GM10847 (cell line): ENCODE results near the gene BCAR3.

Source experiments
- POLR2A ChIP-seq: IDR thresholded peaks from 2 replicates; pipeline ENCODE4 v1.6.1; 2011; ENCODE audit not compliant: insufficient read length; ENCODE audit errors: extremely low read depth

Gene BCAR3

DNA sequence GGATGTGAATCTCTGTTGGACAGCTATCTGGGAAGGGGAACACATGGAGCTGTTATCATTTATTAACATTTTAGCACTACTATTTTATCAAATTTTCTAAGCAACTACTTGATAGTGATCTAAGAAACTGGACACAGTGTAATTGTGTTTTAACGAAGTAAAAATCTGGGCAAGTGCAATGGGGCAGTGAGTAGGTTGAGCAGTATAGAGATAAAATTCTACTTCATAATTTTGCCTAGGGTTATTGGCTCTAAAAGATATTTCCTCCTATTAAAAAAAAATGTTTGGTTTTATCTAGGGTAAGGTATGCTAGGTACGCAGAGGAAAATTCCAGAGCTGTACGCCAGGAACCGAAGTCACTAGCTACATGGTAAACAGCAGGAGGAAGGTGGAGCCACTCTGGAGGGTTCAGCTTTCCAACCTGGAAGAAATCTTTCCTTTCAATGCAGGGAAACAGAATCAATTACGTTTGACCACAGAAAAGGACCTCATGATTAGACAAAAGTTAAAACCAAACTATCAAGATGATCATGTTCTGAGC is 43.3 kb downstream of the BCAR3 start:
- TF ChIP-seq POLR2A = no peak

DNA sequence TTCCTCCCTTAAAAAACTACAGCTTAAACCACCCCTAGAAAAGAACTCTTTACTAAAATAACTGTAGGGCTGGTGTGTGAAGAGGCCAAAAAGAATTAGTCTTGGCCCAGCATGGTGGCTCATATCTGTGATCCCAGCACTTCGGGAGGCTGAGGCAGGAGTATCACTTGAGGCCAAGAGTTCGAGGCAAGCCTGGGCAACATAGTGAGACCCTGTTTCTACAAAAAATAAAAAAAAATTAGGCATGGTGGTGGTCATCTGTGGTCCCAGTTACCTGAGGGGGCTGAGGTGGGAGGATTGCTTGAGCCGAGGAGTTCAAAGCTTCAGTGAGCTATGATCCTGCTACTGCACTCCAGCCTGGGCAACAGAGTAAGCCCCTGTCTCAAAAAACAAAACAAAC is 44.9 kb downstream of the BCAR3 start:
- no peak for TF ChIP-seq POLR2A

- no peak for TF ChIP-seq POLR2A
Observed at GRCh38 chr1:93635614-93636543, 45.8 kb downstream of the BCAR3 start.

GRCh38 chr1:93633313-93633712 is 48.3 kb downstream of the BCAR3 start:
- TF ChIP-seq POLR2A = no peak

DNA sequence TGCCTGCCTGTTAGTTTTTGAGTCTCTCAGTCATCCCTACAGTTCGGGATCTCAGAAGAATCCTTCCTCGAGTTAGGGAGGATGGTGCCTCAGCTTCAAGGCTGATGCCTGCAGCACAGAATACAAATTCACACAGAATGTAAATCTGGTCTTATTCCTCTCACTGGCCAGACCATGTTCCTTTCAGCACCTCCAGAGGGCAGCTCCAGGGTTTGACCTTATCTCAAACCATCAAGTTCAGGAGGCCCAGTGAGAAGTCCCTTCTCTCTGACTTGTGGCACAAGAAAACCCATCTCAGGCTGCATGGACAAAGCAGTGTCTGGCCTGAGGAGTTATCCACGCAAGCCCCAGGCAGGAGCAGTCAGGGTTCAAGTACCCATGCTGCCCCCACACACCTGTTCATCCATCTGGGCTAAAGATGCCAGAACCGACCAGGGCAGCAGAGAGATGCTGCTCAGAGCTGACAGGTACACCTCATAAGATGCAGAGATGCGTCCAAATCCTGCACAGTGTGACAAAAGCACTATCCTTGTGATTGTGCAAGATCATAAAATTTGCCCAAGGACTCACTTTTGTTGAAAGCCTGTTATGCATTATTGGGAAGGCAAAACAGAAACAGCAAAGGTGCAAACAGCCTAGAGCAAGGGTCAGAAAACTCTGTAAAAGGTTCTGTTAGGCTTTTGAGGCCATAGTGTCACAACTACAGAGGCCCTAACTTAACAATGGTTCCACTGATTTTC is 49.8 kb downstream of the BCAR3 start:
- TF ChIP-seq POLR2A = no peak

DNA sequence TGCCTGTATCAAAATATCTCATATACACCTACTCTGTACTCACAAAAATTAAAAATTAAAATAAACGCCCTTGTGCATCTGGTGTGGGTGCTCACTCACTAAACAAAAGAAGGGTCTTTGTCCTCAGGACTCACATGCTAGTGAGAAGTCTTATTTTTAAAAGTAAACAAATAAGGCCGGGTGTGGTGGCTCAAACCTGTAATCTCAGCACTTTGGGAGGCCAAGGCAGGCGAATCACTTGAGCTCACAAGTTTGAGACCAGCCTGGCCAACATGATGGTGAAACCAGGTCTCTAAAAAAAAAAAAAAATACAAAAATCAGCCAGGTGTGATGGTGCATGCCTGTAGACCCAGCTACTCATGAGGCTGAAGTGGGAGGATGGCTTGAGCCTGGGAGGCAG is 51.5 kb downstream of the BCAR3 start:
- TF ChIP-seq POLR2A = no peak

DNA sequence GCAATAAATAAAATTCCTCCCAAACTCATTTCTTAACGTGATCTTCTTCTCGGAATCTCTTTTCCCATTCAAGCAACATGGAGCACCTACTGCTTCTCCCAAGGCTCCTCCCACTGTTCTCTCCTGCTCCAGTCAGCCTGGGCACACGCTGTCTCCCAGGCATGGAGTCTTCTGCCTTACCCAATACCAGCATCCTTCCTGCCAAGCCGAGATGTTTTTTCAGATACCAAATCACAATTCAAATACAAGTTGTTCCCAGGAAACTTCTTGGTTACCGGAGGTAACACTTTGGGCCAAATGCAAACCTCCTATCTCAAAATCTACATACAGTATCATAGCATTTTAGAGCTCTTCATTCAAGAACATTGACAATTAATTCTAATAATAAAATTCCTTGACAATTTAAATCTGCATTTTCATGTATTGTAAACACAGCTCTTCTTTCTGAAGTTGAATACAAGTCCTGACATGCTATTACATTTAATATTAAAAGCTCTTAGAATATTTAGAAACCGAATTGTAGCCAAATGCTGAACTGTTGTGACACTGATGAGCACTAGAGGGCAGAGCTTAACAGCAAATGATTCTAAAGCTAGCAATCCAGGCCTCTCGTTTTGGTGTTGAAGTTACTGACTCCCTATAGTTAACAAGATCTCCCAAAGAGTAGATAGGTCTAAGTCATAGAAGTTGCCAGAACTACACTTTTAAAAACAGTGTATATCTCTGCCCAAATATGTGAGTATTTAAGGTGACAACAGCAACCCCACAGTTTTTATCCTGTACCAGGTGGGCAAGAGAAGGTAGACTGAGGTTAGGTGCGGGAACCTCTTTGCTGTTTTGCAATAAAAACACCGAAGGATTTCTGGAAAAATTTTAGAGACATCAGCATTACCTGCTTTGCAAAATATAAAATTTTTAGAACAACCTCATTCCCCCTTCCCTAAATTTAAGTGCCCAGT is 52.3 kb downstream of the BCAR3 start:
- TF ChIP-seq POLR2A = no peak

DNA sequence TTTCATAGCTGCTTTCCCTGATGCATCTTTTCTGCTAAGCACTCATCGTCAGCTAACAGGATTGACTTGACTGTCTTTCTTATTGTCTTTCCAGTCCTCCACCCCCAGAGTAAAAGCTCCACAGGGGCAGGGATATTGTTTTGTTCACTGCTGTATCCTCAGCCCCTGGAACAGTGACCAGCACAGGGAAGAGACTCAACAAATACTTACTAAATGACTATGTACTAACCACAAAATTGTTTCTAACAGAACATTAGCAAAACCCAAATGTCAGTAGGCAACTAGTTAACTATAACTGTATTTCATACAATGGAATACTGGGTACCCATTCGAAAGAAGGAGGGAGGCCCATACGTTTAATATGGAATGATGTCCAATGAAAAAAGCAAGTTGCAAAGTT is 53.0 kb downstream of the BCAR3 start:
- no peak for TF ChIP-seq POLR2A

DNA sequence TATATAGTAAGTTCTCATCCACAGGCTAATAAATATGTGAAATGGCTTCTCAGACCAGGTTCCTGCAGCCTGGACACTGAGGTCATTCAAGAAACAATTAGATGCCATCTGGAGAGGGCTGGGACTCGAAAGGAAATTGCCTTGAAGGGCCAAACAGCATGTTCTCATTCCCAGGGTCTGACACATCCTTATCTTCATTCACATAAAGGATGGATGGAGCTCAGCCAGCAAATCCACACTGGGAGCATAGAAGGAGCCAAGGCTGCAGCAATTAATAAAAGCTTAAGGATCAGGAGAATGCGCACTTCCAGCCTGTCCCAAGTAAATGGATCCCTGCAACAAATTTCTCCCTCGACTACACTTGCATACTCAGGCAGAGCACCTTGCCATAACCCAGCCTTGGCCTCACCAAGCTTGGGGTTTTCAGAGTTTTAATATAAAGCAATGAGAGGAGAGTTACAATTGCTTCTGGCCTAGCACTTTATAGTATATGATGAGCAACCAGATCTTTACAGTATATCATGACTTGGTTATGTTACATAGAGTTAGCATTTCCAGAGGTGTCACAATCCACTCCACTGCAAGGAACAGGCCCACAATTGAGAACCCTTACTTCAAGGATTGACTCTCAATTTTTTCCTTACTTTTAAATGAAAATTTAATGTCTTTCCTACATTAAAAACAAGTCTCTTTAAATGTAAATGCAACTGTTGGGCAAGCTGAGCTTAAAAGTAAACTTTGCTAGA is 55.9 kb downstream of the BCAR3 start:
- no peak for TF ChIP-seq POLR2A

- TF ChIP-seq POLR2A = no peak
Observed at GRCh38 chr1:93623875-93624274, 57.8 kb downstream of the BCAR3 start.

DNA sequence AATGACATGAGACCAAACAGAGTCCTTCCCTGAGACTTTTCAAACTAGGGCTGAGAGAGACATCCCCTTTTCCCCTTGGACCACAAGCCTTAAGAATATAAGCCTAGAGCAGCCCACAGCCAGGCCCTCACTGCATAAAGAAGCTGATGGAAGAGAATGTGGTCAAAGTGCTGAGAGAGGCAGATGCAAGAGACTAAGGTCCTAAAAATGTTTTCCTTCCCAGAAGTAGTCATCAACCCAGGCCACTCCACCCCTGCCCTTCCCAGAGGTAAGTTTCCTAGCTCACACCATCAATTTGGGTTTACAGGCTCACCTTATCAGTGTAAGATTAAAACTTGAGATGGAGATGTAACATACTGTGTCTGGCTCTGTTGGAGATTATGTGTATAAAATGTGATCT is 58.2 kb downstream of the BCAR3 start:
- TF ChIP-seq POLR2A = no peak

- TF ChIP-seq POLR2A = no peak
Observed at GRCh38 chr1:93621246-93621645, 60.4 kb downstream of the BCAR3 start.

- TF ChIP-seq POLR2A = no peak
Observed at GRCh38 chr1:93620841-93621210, 60.8 kb downstream of the BCAR3 start.

GRCh38 chr1:93620172-93620840 is 61.3 kb downstream of the BCAR3 start:
- TF ChIP-seq POLR2A = no peak

- TF ChIP-seq POLR2A = no peak
Observed at GRCh38 chr1:93619507-93620171, 62.0 kb downstream of the BCAR3 start.
